ENCODE results near the gene C11orf21. TPM values are rescaled to one million over a fixed set of nuclear protein-coding genes. Genes with fewer than 3 reads are reported as not detected.

Gene C11orf21
- total RNA-seq, 2 experiments from 2014 or later, result 66.4 to 81.0 TPM

GRCh38 chr11:2302896-2303626 lies 1.3 kb upstream of the C11orf21 start:
- Mint-ChIP-seq H3K36me3 (ENCODE audit: low read depth) (peaks cover 36% of the 10 kb centered on the region), H3K27ac (peak overlapping the region; percentile 95), H3K27me3 (no peaks in the 10 kb centered on the region), H3K4me3 (peak overlapping the region; percentile 96), H3K4me1 (peaks cover 57% of the 10 kb centered on the region), H3K9me3 (no peaks in the 10 kb centered on the region)
- ChIA-PET POLR2A (no interaction called here), CTCF (interaction anchor here (0.7 to 7.0 kb wide), 11 partner anchors 10 to 230 kb away, joined by 3 to 134 read pairs (median 4); partner anchors contain the start of genes CD81 and TSSC4)
- DNase-seq, result no peak

- Mint-ChIP-seq H3K9me3 (no peaks in the 10 kb centered on the region), H3K27ac (peak overlapping the region; percentile 95), H3K36me3 (ENCODE audit: low read depth) (peaks cover 40% of the 10 kb centered on the region)
These were observed 683 bp upstream of the C11orf21 start for GRCh38 chr11:2302306-2302895.

GRCh38 chr11:2300936-2301630 lies 635 bp downstream of the C11orf21 start:
- Mint-ChIP-seq H3K9me3 (no peaks in the 10 kb centered on the region), H3K27ac (peak overlapping the region; percentile 95), H3K36me3 (ENCODE audit: low read depth) (peaks cover 42% of the 10 kb centered on the region), H3K4me1 (peaks cover 58% of the 10 kb centered on the region), H3K27me3 (no peaks in the 10 kb centered on the region), H3K4me3 (peak overlapping the region; percentile 96)
- ChIA-PET CTCF (interaction anchor here (0.9 to 3.0 kb wide), 6 partner anchors 31 to 150 kb away, joined by 3 to 37 read pairs (median 4); no protein-coding TSS in a partner anchor), POLR2A (no interaction called here)
- DNase-seq, result no peak

More at GRCh38 chr11:2302306-2302895, 683 bp upstream of the C11orf21 start:
- CTCF ChIA-PET, result interaction anchor here (0.6 to 3.0 kb wide), 10 partner anchors 35 to 231 kb away, joined by 3 to 37 read pairs (median 3); partner anchors contain the start of genes CD81 and TSSC4
- Mint-ChIP-seq H3K27me3 (no peaks in the 10 kb centered on the region), H3K4me1 (peaks cover 61% of the 10 kb centered on the region), H3K4me3 (peak overlapping the region; percentile 96)
- POLR2A ChIA-PET, result no interaction called here
- peak; percentile 45 for DNase-seq

- no peaks in the 10 kb centered on the region for H3K27me3 Mint-ChIP-seq
- DNase-seq, result peak; percentile 45
- no peaks in the 10 kb centered on the region for H3K9me3 Mint-ChIP-seq
- peak overlapping the region; percentile 96 for H3K4me3 Mint-ChIP-seq
- H3K36me3 Mint-ChIP-seq (ENCODE audit: low read depth), result peaks cover 40% of the 10 kb centered on the region
- H3K27ac Mint-ChIP-seq, result peak overlapping the region; percentile 95
- CTCF ChIA-PET, result interaction anchor here (0.9 to 3.0 kb wide), 5 partner anchors 21 to 149 kb away, joined by 3 to 37 read pairs (median 3); no protein-coding TSS in a partner anchor
- POLR2A ChIA-PET, result no interaction called here
- peaks cover 51% of the 10 kb centered on the region for H3K4me1 Mint-ChIP-seq
These were observed 1.3 kb downstream of the C11orf21 start for GRCh38 chr11:2300290-2300935.

GRCh38 chr11:2299773-2300172 lies 1.9 kb downstream of the C11orf21 start:
- peak; percentile 6 for DNase-seq
- Mint-ChIP-seq H3K27me3 (no peaks in the 10 kb centered on the region), H3K4me1 (peaks cover 51% of the 10 kb centered on the region), H3K36me3 (ENCODE audit: low read depth) (peaks cover 39% of the 10 kb centered on the region), H3K27ac (peak overlapping the region; percentile 88), H3K4me3 (peak overlapping the region; percentile 67), H3K9me3 (no peaks in the 10 kb centered on the region)
- ChIA-PET CTCF (interaction anchor here (1.0 to 2.0 kb wide), 5 partner anchors 15 to 121 kb away, joined by 3 to 8 read pairs (median 3); partner anchors contain the start of gene TSSC4), POLR2A (no interaction called here)

- CTCF ChIA-PET, result interaction anchor here (1.0 to 2.0 kb wide), 7 partner anchors 15 to 125 kb away, joined by 3 to 8 read pairs (median 3); partner anchors contain the start of gene TSSC4
- H3K36me3 Mint-ChIP-seq (ENCODE audit: low read depth), result peaks cover 37% of the 10 kb centered on the region
- POLR2A ChIA-PET, result no interaction called here
- peaks cover 49% of the 10 kb centered on the region for H3K4me1 Mint-ChIP-seq
- peak overlapping the region; percentile 88 for H3K27ac Mint-ChIP-seq
- no peaks in the 10 kb centered on the region for H3K9me3 Mint-ChIP-seq
- no peaks in the 10 kb centered on the region for H3K27me3 Mint-ChIP-seq
- peak overlapping the region; percentile 67 for H3K4me3 Mint-ChIP-seq
- DNase-seq, result peak; percentile 7
These were observed 2.6 kb downstream of the C11orf21 start for GRCh38 chr11:2298795-2299761.

GRCh38 chr11:2298131-2298794 lies 3.5 kb downstream of the C11orf21 start:
- peak; percentile 4 for DNase-seq
- POLR2A ChIA-PET, result no interaction called here
- peak overlapping the region; percentile 68 for H3K27ac Mint-ChIP-seq

GRCh38 chr11:2297623-2298030 lies 4.1 kb downstream of the C11orf21 start:
- Mint-ChIP-seq H3K4me3 (no peak overlapping the region), H3K4me1 (peaks cover 40% of the 10 kb centered on the region), H3K9me3 (no peaks in the 10 kb centered on the region), H3K27me3 (no peaks in the 10 kb centered on the region), H3K36me3 (ENCODE audit: low read depth) (peaks cover 35% of the 10 kb centered on the region), H3K27ac (peak overlapping the region; percentile 68)
- CTCF ChIA-PET, result interaction anchor here (0.9 to 2.4 kb wide), 4 partner anchors 8 to 123 kb away, joined by 3 to 10 read pairs (median 7); no protein-coding TSS in a partner anchor
- POLR2A ChIA-PET, result no interaction called here
- DNase-seq, result peak; percentile 4

More at GRCh38 chr11:2298131-2298794, 3.5 kb downstream of the C11orf21 start:
- peaks cover 44% of the 10 kb centered on the region for H3K4me1 Mint-ChIP-seq
- no peaks in the 10 kb centered on the region for H3K9me3 Mint-ChIP-seq
- no peak overlapping the region for H3K4me3 Mint-ChIP-seq
- peaks cover 37% of the 10 kb centered on the region for H3K36me3 Mint-ChIP-seq (ENCODE audit: low read depth)
- CTCF ChIA-PET, result interaction anchor here (0.9 to 2.4 kb wide), 6 partner anchors 10 to 125 kb away, joined by 3 to 10 read pairs (median 4); partner anchors contain the start of gene TSSC4
- no peaks in the 10 kb centered on the region for H3K27me3 Mint-ChIP-seq

GRCh38 chr11:2296913-2297622 lies 4.7 kb downstream of the C11orf21 start:
- Mint-ChIP-seq H3K4me3 (no peak overlapping the region), H3K27me3 (no peaks in the 10 kb centered on the region), H3K9me3 (no peaks in the 10 kb centered on the region), H3K36me3 (ENCODE audit: low read depth) (peaks cover 33% of the 10 kb centered on the region), H3K4me1 (peaks cover 37% of the 10 kb centered on the region), H3K27ac (peak overlapping the region; percentile 16)
- peak; percentile 4 for DNase-seq
- POLR2A ChIA-PET, result no interaction called here
- CTCF ChIA-PET, result interaction anchor here (0.9 to 2.4 kb wide), 3 partner anchors 8 to 123 kb away, joined by 3 to 10 read pairs (median 9); no protein-coding TSS in a partner anchor

- peak overlapping the region; percentile 13 for H3K27ac Mint-ChIP-seq
- H3K27me3 Mint-ChIP-seq, result no peaks in the 10 kb centered on the region
- peak; percentile 4 for DNase-seq
- H3K36me3 Mint-ChIP-seq (ENCODE audit: low read depth), result peaks cover 29% of the 10 kb centered on the region
- POLR2A ChIA-PET, result no interaction called here
- CTCF ChIA-PET, result interaction anchor here (2.1 to 2.4 kb wide), 2 partner anchors 9 to 124 kb away, joined by 9 to 10 read pairs; no protein-coding TSS in a partner anchor
- no peaks in the 10 kb centered on the region for H3K9me3 Mint-ChIP-seq
- H3K4me3 Mint-ChIP-seq, result no peak overlapping the region
- H3K4me1 Mint-ChIP-seq, result peaks cover 30% of the 10 kb centered on the region
These were observed 5.5 kb downstream of the C11orf21 start for GRCh38 chr11:2295971-2296912.

Data from activated CD4-positive, alpha-beta T cell treated with anti-CD3 and anti-CD28 coated beads, Interleukin-2, amount 10 ng/mL, durations not matched to agents 7 days and 5 days (primary cell).